Body of pancreas (tissue), 4 donors: ENCODE results near the gene CLTC.

Experiments
- POLR2A ChIP-seq, 3 donors: fragments of 450-650 bp; IDR thresholded peaks; one replicate each; pipeline ENCODE4 v1.6.1; 2016; ENCODE audit warnings: antibody characterized with exemption in 3 of 3, mild to moderate bottlenecking in 2 of 3
- TF ChIP-seq, protein P1 (sequence below), 7 experiments: fragments of 450-650 bp in 4 of 7; fragments of 200-600 bp in 3 of 7; sonication (generic) in 3 of 7; IDR thresholded peaks; one replicate each; pipeline ENCODE4 v1.5.1; 2016 to 2019; ENCODE audit warnings: antibody characterized with exemption in 7 of 7

DNA sequence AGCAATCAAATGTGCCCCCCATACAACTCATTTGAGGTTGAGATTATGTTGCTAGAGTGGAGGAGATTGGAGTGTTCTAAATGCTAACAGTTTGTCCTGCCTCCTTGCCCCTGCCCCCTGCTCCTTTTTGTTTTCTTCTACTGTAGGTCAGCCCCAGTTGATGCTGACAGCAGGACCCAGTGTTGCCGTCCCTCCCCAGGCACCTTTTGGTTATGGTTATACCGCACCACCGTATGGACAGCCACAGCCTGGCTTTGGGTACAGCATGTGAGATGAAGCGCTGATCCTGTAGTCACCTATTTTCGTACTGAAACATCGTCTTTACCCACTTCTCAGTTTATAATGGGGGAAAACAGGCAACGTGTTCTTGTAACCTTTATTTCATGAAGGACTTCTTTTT is 73.9 kb downstream of the CLTC start:
- TF ChIP-seq, protein P1, sequence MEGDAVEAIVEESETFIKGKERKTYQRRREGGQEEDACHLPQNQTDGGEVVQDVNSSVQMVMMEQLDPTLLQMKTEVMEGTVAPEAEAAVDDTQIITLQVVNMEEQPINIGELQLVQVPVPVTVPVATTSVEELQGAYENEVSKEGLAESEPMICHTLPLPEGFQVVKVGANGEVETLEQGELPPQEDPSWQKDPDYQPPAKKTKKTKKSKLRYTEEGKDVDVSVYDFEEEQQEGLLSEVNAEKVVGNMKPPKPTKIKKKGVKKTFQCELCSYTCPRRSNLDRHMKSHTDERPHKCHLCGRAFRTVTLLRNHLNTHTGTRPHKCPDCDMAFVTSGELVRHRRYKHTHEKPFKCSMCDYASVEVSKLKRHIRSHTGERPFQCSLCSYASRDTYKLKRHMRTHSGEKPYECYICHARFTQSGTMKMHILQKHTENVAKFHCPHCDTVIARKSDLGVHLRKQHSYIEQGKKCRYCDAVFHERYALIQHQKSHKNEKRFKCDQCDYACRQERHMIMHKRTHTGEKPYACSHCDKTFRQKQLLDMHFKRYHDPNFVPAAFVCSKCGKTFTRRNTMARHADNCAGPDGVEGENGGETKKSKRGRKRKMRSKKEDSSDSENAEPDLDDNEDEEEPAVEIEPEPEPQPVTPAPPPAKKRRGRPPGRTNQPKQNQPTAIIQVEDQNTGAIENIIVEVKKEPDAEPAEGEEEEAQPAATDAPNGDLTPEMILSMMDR (IDR thresholded peaks at IDR 0.05): no peak
- TF ChIP-seq POLR2A (IDR thresholded peaks at IDR 0.05): no peak
